Measurements from ENCODE around the gene ARHGAP15. TPM values are rescaled to one million over a fixed set of nuclear protein-coding genes. Genes with fewer than 3 reads are reported as not detected.

ARHGAP15 gene
- total RNA-seq, 1 donor from 2014 or later = 7.0 TPM

DNA sequence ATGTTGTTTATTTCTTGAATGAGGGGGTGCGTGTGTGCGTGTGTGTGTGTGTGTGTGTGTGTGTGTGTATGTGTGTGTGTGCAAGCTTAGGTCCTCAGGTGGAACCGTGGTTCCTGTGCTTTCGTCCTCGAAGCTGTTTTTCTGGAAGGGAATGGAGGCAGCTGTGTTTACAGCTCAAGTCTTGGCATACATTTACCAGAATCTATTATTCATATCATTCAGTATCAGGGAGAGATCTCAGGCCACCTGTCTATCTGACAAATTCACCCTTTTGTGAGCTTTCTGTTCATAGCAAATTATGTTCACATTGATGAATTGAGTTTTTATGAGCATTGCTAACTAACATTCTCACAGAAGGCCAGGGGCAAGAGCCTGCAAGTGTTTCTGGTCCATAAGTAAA, 550.4 kb downstream of the ARHGAP15 start:
- H3K9me3 ChIP-seq (replicated peaks) = no peaks in the 10 kb centered on the region
- H3K4me1 ChIP-seq = no peaks in the 10 kb centered on the region
- no peaks in the 10 kb centered on the region for H3K27me3 ChIP-seq (ENCODE audit: low read depth)
- no peak overlapping the region for H3K4me3 ChIP-seq
- TF ChIP-seq, protein P1, sequence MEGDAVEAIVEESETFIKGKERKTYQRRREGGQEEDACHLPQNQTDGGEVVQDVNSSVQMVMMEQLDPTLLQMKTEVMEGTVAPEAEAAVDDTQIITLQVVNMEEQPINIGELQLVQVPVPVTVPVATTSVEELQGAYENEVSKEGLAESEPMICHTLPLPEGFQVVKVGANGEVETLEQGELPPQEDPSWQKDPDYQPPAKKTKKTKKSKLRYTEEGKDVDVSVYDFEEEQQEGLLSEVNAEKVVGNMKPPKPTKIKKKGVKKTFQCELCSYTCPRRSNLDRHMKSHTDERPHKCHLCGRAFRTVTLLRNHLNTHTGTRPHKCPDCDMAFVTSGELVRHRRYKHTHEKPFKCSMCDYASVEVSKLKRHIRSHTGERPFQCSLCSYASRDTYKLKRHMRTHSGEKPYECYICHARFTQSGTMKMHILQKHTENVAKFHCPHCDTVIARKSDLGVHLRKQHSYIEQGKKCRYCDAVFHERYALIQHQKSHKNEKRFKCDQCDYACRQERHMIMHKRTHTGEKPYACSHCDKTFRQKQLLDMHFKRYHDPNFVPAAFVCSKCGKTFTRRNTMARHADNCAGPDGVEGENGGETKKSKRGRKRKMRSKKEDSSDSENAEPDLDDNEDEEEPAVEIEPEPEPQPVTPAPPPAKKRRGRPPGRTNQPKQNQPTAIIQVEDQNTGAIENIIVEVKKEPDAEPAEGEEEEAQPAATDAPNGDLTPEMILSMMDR (IDR thresholded peaks at IDR 0.05; ENCODE audit: borderline replicate concordance) = no peak
- H3K27ac ChIP-seq (replicated peaks) = no peak overlapping the region
- no peaks in the 10 kb centered on the region for H3K36me3 ChIP-seq
- DNase-seq = no peak
- intact Hi-C loops (cut with micrococcal nuclease) = no loop called here

DNA sequence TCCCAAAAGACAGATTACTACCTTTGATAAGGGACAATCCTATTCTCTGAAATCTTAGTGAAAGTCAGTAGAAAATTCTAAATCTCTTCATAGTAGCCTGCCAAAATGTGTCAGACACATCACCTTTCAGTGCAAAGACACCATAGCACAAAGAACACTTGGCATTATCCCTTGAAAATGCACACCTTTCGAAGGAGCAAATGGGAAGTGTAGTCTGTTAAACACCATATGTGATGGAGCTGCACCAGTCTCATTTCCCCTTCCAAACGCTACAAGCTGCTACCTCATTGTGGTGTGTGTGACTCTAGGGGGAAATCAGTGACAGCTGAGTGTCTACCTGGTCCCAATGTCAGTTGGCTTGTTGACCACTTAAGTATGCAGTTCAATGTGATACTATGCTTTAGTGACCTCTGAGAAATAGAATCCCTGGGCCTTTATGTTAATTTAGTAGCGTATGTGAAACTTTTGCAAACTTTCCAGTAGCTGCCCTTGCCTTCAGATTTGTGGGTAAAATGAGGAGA, 551.7 kb downstream of the ARHGAP15 start:
- Histone ChIP-seq H3K4me1 (no peaks in the 10 kb centered on the region), H3K27me3 (ENCODE audit: low read depth) (no peaks in the 10 kb centered on the region), H3K9me3 (replicated peaks) (no peaks in the 10 kb centered on the region), H3K4me3 (no peak overlapping the region), H3K27ac (replicated peaks) (no peak overlapping the region), H3K36me3 (no peaks in the 10 kb centered on the region)
- no peak for DNase-seq
- intact Hi-C loops (cut with micrococcal nuclease) = no loop called here
- TF ChIP-seq, protein P1 (IDR thresholded peaks at IDR 0.05; ENCODE audit: borderline replicate concordance) = no peak

DNA sequence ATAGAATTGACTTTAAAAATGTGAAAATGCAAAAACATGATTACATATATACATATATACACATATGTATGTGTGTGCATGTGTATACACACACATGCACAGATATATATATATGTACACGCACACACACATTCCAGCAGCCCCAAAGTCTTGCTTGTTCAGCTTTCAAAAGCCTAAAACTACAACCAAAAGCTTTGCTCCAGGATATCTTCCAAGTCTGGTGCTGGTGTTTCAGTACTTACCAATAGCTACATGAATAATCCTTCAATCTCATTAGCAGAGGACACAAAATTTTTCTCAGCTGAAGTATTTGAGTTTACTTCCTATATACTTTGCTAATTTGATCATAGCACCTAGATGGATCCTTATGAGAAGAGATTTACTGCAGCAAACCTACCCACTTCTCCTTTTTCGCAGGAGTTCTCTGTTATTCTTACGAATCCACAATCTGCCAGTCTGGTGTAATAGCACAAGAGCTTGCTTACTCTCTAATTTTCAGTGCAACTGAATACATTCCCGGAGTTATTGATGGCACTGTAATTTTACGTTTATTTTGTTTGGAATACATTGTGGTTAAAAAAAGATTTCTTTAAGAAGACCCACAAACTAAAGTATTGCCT, 553.3 kb downstream of the ARHGAP15 start:
- Histone ChIP-seq H3K9me3 (replicated peaks) (no peaks in the 10 kb centered on the region), H3K27ac (replicated peaks) (no peak overlapping the region), H3K27me3 (ENCODE audit: low read depth) (no peaks in the 10 kb centered on the region), H3K4me3 (no peak overlapping the region), H3K4me1 (no peaks in the 10 kb centered on the region), H3K36me3 (no peaks in the 10 kb centered on the region)
- DNase-seq = no peak
- intact Hi-C loops (cut with micrococcal nuclease) = no loop called here
- TF ChIP-seq, protein P1 (IDR thresholded peaks at IDR 0.05; ENCODE audit: borderline replicate concordance) = no peak

DNA sequence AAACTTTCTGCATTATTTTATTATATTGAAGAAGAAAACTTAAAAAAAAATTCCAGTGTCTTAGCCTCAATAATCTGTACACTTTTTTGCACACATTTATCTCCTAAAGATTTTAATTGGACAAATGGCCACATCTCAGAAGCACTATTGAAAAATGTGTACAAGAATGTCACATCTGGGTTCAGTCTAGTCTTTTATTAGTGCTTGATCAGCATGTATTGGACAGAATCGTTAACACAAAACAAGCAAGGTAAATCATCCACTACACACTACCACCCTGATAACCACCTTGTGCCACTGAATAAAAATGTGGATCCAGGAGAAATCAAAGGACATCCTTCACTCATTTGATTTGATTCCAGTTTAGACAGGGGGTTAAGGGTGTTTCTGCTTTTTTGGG, 554.8 kb downstream of the ARHGAP15 start:
- H3K36me3 ChIP-seq = no peaks in the 10 kb centered on the region
- H3K4me1 ChIP-seq = no peaks in the 10 kb centered on the region
- TF ChIP-seq, protein P1 (IDR thresholded peaks at IDR 0.05; ENCODE audit: borderline replicate concordance) = no peak
- no peak for DNase-seq
- no peaks in the 10 kb centered on the region for H3K27me3 ChIP-seq (ENCODE audit: low read depth)
- intact Hi-C loops (cut with micrococcal nuclease) = no loop called here
- no peak overlapping the region for H3K4me3 ChIP-seq
- no peak overlapping the region for H3K27ac ChIP-seq (replicated peaks)
- H3K9me3 ChIP-seq (replicated peaks) = no peaks in the 10 kb centered on the region

DNA sequence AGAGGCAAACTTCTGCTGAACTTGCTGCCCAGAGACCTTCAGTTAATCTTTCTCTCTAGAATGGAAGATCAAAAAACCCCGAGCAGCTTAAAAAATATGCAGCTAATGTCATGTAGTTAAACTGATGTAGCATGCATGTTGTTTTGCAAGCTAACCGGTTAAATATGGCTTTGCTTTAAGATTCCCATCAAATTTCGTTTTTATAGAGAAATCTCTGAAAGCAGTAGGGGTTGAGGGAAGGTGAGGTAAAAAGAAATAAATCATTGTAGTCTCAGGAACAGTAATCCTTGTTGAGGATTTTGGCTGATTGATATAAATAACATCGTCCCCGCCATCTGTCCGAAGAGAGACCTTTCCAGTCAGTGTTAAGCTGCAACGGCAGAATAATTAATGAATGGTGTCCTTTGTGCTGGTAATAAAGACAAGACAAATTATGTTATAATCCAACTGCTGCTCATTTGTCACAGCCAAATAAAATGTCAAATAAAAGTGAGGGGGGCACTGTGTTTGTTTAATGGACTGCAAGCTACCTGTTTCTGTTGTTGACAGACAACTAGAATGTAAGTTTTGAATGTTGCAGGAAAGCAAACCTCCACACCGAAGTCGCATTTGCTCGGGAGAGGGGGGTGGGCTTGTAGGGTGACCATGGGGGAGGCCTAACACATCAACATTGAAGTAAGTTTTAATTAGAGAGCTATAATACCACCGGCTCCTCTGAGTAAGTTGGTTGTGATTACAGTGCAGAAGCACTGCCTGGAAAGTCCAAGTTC, 555.5 kb downstream of the ARHGAP15 start:
- no peak overlapping the region for H3K4me3 ChIP-seq
- DNase-seq = no peak
- intact Hi-C loops (cut with micrococcal nuclease) = no loop called here
- H3K36me3 ChIP-seq = no peaks in the 10 kb centered on the region
- H3K27me3 ChIP-seq (ENCODE audit: low read depth) = no peaks in the 10 kb centered on the region
- no peaks in the 10 kb centered on the region for H3K9me3 ChIP-seq (replicated peaks)
- H3K27ac ChIP-seq (replicated peaks) = no peak overlapping the region
- TF ChIP-seq, protein P1 (IDR thresholded peaks at IDR 0.05; ENCODE audit: borderline replicate concordance) = no peak
- H3K4me1 ChIP-seq = no peaks in the 10 kb centered on the region
